NCI-H524 treated with DMSO at 0.1 percent for 48 hours (cell line): ENCODE measurements around the gene CAMKMT.

Experiments used
- DNase-seq: peaks from one replicate; lab custom pipeline; 2025; lab: John Stamatoyannopoulos, UW

CAMKMT gene

GRCh38 chr2:44691174-44691785 lies 329.5 kb downstream of the CAMKMT start:
- no peak for DNase-seq

DNA sequence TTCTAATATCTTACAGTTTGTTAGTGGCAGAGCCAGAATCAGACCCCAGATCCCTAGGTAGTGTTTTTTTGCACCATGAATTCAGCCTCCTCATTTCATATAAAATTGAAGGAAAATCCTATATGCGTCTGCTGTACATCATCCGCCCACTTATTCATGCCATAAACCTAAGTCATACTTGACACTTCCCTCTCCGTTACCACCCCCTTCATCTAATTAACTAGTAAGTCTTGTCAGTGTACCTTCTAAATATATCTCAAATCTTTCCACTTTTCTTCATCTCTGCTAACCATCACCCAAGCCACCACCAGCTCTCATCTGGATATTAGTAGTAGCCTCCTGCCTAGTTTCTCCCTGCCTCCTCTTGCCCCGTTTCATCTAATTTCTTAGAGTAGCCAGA lies 331.1 kb downstream of the CAMKMT start:
- no peak for DNase-seq

GRCh38 chr2:44700824-44701223 lies 339.1 kb downstream of the CAMKMT start:
- DNase-seq: no peak

- no peak for DNase-seq
These were observed 343.6 kb downstream of the CAMKMT start for GRCh38 chr2:44705356-44705755.

DNA sequence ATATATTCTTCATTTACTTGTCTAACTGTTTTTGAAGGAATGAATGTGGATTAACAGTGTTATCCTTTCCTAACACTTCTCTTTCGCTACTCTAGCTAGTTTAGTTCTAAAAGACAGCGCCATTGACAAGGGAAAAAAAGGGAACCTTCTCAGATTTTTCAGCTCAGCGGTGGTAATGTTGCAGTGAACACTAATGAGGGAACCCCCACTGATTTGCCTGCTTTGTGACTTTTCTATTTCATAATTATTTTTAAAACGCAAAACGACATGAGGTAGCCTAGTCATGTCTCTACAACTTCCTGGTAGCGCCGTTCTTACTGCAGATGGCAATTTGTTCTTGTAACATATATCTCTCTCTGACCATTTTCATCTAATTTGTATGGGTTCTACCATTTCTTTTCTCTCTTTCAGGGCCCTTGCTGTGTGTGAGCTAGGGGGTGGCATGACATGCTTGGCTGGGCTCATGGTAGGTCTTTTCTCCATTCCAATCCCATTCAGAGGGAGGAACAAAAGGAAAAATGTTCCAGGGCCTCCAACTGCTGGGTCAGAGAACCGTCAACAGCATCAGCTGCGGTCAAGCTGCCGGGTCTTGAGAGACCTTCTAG lies 344.2 kb downstream of the CAMKMT start:
- DNase-seq: no peak

- DNase-seq: no peak
These were observed 345.2 kb downstream of the CAMKMT start for GRCh38 chr2:44706681-44707553.

DNA sequence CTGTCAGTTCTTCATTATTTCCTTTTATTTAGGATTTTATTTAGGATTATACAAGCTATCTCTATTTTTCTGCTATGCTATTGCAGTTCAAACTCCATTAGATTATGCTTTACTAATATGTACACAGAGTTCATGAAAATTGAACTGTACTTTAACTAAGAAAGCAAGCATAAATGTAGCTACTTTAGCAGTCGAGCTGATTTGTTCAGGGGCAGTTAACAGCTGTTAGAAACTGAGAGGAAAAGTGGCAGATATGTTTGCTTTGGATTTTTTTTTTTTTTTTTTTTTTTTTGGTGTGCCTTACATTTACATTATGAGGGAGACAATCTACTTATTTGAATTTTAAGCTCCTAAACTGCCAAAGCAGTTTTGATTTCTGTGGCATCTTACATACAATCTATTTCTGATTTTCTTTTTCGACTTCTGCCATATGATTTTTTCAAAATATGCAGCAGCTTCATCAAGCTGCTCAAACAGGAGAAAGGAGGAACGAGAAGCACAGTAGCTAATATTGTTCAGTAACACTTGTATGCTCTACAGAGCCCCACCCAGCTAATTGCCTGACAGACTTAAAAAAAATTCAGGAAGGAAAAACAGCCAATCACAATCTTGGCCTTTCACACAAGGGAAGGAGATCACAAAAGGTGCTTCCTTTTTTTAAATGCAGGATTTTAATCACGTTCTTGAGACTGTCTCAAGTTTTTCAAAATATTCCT lies 346.4 kb downstream of the CAMKMT start:
- DNase-seq: no peak

DNA sequence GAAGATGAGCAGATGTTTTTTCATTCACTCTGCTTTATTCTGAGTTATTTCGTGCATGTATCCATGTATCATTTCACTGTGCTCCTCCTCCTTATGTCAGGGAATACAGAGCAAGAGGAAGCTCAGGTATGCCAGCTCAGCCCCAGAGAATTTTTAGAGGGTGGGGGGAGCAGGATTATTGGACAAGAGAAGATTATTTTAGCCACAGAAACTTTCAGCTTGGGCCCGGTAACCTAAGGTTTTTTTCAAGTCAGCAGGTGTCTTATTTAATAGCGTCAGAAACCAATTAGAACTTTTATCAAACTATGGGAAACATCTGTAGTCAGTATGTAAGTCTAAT lies 346.9 kb downstream of the CAMKMT start:
- no peak for DNase-seq

- DNase-seq: no peak
These were observed 351.4 kb downstream of the CAMKMT start for GRCh38 chr2:44713170-44713569.

DNA sequence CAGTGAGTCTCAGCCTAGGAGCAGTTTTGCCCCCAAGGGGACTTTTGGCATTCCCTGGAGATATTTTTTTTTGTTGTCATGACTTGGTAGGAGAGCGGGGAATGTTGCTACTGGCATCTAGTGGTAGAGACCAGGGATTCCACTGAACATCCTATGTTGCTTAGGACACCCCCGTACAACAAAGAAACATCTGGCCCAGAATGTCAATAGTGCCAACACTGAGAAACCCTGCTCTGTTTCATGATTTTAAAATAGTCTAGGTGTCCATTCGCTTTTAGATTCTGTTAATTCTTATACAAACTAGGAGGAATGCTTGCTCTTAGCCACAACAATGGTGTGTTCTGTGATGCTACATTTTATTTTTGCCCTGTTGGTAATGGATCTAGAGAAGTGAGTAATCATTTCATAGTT lies 353.9 kb downstream of the CAMKMT start:
- DNase-seq: no peak

- DNase-seq: no peak
These were observed 354.4 kb downstream of the CAMKMT start for GRCh38 chr2:44716131-44716530.

DNA sequence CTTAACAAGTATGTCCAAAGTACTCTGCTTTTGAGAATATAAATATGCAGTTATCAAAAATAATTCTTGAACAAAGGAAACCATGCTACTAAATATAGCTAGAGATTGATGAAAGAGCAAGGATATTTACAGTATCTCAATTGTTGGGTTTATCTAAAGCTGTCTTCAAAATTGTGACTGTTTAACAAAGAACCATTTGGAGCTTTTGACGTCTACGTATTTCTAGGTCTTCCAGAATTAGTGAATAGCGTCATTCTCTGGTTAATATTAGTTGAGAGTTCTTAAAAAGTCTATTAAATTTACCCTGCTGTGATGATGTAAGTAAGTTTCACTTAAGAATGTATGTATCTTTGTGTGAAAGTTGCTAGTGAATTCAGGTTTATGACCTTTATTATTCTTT lies 356.7 kb downstream of the CAMKMT start:
- no peak for DNase-seq

DNA sequence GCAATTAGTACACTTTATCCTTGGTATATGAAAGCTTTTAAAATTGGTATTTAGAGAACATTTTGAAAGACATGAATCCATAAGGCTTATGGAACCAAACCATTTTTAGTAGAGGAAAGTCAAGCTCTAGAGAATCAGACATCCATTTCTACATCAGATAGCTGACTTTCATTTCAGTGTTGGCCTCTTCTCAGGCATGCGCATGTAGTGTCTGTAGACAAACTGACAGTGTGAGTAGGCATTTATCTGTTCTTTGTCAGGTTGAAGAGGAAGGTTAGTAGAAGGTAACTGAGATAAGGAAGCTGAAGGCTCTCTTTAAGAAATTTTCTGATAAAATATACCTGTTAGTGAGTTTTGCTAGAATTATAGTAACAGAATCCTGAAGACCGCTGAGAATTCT lies 357.8 kb downstream of the CAMKMT start:
- DNase-seq: no peak

DNA sequence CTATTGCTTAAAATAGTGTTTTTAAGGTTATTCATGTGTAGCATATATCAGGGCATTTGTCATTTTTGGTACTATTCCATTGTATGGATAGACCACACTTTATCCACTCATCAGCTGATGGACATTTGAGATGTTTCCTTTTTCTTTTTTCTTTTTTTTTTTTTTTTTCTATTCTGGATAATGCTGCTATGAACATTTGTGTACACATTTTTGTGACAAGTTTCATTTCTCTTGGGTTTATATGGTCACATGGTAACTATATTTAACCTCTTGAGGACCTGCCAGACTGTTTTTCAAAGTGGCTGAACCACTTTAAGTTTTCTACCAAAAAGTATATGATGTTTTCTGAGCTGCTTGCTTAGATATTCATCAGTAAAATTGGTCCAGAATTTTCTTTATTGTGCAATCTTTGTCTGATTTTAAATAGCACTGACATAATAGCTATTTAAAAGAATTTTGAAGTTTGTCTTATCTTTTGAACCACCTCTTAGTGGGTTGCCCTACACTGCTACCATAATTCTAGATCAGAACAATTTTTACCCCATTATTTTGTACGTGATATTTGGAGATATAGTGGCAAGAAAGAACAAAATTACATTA lies 360.4 kb downstream of the CAMKMT start:
- DNase-seq: no peak

DNA sequence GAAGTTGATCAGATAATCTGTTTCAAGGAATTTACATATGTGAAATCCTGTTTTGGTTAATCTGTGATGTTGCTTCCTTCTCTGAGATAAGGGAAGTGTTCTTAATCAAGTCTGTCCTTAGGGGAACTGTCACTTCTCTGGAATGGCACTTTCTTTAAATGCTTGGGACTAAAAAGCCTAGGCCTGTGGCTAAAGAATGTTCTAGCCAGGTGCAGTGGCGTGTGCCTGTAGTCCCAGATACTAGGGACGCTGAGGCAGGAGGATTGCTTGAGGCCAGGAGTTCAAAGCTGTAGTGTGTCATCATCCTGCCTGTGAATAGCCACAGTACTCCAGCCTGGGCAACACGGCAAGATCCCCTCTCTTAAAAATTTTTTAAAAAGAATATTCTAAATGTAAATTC lies 362.2 kb downstream of the CAMKMT start:
- DNase-seq: no peak

DNA sequence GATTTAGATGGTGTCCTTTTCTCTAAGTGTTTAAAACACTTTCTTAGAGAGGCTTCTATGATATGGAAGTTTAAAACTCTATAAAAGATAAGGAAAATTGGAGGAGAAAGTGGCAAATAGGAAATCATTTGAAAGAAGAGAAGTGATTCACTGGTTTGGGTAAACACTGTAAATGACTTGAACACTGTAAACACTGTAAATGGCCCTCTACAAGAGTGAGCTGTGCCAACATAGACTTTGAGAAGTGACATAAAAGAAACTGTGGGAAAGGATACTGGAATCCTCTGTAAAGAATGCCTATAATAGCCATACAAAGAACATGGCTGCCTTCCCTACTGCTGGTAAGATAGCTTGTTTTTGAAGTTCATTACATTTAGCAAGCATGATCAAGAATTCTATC lies 368.8 kb downstream of the CAMKMT start:
- DNase-seq: no peak

GRCh38 chr2:44731505-44731904 lies 369.8 kb downstream of the CAMKMT start:
- no peak for DNase-seq

DNA sequence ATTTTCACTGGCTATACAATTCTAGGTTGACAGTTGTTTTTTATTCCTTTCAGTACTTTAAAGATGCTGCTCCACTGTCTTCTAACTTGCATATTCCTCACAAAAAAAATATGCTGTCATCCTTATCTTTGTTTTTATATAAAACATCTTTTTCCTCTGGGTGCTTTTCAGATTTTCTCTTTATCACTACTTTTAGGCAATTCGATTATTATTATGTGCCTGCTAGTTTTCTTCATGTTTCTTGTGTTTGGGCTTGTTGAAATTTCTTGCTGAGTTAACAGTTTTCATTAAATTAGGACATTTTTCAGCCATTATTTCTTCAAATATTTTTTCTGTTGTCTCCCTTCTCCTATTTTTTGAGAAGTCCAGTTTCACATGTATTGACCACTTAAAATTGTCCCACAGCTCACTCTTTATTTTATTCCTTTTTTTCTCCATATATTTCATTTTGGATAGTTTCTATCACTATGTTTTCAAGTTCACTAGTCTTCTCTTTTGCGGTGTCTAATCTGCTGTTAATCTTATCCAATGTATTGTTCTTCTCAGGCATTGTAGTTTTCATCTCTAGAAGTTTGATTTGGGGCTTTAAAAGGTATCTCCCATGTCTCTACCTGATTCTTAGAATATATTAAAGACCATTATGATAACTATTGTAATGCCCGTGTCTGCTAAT lies 374.7 kb downstream of the CAMKMT start:
- no peak for DNase-seq

GRCh38 chr2:44740678-44741077 lies 378.9 kb downstream of the CAMKMT start:
- no peak for DNase-seq

DNA sequence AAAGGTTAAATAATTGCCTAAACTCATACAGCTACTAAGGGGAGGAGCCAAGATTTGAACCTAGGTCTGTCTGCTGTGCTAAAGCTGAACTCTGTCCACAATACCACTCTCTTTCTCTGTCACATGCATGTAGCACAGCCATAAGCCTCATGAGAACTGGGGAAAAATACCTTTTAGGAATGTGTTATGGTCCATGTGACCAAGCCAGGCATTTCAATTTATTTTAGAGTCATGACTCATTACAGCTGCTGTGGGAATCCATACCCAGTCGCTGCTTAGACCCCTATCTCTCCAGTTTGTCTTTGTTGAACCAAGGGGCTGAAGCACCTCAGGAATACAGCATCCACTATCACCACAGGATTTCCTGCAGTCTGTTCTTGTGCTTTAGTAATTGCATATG lies 379.8 kb downstream of the CAMKMT start:
- no peak for DNase-seq

- DNase-seq: no peak
These were observed 380.3 kb downstream of the CAMKMT start for GRCh38 chr2:44742057-44742456.

DNA sequence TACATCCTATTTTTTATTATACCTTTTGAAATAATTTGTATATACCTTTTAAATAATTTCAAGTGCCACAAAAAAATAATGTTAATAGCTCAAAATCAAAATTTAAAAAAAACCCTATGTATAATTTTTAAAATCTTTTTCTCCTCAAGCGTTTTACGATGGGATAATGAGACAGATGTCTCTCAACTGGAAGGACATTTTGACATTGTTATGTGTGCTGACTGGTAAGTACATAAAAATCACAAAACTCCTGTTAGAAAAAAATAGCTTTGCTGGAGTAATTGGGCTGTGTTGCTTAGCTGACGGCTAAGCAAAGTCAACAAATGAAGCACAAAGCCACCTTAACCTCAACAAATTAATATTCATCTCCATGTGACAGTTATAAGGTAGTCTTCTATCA lies 381.7 kb downstream of the CAMKMT start:
- no peak for DNase-seq
